ENCODE data around the gene IL10RA. TPM values are rescaled to one million over a fixed set of nuclear protein-coding genes. Genes with fewer than 3 reads are reported as not detected.

IL10RA gene
- total and polyA plus RNA-seq, 3 donors from 2014 or later: 3.6 to 12.8 (median 7.6) TPM

DNA sequence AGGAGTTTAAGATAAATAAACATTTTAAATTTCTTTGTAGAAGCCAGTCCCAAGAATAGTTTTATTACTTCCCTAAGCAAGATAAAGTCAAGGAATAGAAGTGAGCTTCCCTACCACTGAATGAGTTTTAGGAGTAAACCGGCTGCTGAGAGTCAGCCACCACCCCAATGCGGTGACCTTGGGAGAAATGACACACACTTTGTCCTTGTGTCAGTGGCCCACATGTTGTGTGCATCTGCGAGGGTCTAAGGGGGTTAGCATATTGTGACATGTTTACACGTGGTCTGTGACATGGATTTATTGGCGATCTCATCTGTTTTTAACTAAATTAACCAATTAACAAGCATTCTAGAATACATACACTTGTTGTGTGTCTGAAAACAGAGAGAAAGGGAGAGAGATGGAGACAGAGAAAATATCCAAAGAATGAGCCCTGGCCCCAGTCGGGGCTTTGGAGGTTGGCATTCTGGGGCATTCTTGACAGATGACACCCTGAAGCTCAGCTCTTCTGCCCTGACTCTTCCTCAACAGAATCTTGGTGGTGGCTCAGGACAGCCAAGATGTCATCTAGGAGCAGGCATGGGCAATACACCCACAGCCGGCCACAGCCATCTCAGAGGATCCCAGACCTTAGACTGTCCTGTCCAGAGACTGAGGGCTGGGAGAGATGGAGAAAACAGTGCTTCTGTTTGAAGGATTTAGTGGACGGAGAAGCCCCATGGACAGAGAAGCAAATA is 60.9 kb downstream of the IL10RA start:
- TF ChIP-seq, protein P1, sequence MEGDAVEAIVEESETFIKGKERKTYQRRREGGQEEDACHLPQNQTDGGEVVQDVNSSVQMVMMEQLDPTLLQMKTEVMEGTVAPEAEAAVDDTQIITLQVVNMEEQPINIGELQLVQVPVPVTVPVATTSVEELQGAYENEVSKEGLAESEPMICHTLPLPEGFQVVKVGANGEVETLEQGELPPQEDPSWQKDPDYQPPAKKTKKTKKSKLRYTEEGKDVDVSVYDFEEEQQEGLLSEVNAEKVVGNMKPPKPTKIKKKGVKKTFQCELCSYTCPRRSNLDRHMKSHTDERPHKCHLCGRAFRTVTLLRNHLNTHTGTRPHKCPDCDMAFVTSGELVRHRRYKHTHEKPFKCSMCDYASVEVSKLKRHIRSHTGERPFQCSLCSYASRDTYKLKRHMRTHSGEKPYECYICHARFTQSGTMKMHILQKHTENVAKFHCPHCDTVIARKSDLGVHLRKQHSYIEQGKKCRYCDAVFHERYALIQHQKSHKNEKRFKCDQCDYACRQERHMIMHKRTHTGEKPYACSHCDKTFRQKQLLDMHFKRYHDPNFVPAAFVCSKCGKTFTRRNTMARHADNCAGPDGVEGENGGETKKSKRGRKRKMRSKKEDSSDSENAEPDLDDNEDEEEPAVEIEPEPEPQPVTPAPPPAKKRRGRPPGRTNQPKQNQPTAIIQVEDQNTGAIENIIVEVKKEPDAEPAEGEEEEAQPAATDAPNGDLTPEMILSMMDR (IDR thresholded peaks at IDR 0.05): no peak
- TF ChIP-seq POLR2A (IDR thresholded peaks at IDR 0.05): no peak

DNA sequence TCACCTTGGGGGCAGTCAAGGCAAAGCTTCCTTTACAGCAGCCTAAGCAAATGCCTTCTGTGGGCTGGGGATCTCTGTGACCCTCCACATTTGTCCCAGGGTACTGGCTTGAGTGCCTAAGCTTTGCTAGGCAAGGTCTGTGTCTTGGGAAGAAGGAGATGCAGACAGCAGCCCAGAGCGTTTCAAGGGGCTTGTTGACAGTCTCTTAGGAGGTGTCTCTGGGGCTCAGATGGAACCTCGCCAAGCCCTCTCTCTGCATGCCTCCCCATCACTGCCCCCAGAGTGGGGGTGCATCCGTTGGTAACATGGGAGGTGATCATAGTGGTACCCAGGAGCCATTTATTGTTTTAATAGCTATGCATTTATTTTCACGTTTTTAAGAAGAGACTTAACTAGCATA is 61.6 kb downstream of the IL10RA start:
- no peak for DNase-seq
- H3K27ac ChIP-seq: no peak overlapping the region
- H3K27me3 ChIP-seq: no peaks in the 10 kb centered on the region
- intact Hi-C loops (cut with DNase I; ENCODE audit: low total_unique reads): no loop called here
- peaks cover 2% of the 10 kb centered on the region for H3K4me1 ChIP-seq
- H3K9me3 ChIP-seq: no peaks in the 10 kb centered on the region
- H3K36me3 ChIP-seq (ENCODE audit: low read depth, missing control alignments): no peaks in the 10 kb centered on the region
- TF ChIP-seq, protein P1 (IDR thresholded peaks at IDR 0.05): no peak
- no peak for TF ChIP-seq POLR2A (IDR thresholded peaks at IDR 0.05)
- no peak overlapping the region for H3K4me3 ChIP-seq
- 84 to 87% methylated on average over 4 of the region's 4 CpGs for WGBS, 2 donors

More for the DNA sequence above, 60.9 kb downstream of the IL10RA start:
- WGBS, 2 donors: 83 to 91% methylated on average over 8 of the region's 8 CpGs
- no peak overlapping the region for H3K4me3 ChIP-seq
- DNase-seq: no peak
- no peak overlapping the region for H3K27ac ChIP-seq
- H3K9me3 ChIP-seq: no peaks in the 10 kb centered on the region
- no peaks in the 10 kb centered on the region for H3K27me3 ChIP-seq
- H3K36me3 ChIP-seq (ENCODE audit: low read depth, missing control alignments): no peaks in the 10 kb centered on the region
- peaks cover 2% of the 10 kb centered on the region for H3K4me1 ChIP-seq
- intact Hi-C loops (cut with DNase I; ENCODE audit: low total_unique reads): no loop called here

DNA sequence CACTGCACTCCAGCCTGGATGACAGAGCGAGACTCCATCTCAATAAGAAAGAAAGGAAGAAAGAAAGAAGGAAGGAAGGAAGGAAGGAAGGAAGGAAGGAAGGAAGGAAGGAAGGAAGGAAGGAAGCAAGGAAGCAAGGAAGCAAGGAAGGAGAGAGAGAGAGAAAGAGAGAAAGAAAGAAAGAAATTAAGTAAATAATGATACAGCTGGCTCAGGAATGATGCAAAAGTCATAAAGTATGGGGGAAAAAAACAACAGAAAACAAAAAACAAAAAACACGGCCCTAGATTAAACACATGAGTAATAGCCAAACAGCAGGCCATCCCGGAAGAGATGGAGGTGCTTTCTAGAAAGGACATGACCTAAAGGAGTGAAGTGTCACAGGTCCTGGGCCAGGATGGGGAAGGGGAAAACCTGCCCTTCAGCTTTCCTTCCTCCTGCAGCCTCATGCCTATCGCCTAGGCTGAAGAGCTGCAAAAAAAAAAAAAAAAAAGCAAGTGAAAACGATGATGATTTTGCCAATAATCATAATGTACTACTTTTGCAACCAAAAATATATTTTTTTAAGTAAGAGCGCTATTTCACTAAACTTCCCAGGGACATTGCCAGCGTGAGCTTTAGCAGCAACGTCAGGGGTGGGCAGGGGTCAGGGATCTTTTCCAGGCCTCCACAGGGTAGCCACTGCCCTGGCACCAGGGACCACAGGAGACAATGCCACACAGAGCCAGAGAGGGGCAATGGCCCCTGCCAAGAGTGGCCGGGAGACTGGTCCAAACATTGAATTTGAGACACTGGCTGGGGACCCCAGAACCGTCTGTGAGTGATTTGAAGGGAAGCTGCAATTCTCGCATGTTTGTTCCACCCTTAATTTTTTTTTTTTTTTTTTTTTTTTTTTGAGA is 62.5 kb downstream of the IL10RA start:
- no peaks in the 10 kb centered on the region for H3K36me3 ChIP-seq (ENCODE audit: low read depth, missing control alignments)
- WGBS, 2 donors: 77 to 78% methylated on average over 11 of the region's 11 CpGs
- H3K9me3 ChIP-seq: no peaks in the 10 kb centered on the region
- H3K27me3 ChIP-seq: no peaks in the 10 kb centered on the region
- H3K27ac ChIP-seq: no peak overlapping the region
- no peak overlapping the region for H3K4me3 ChIP-seq
- H3K4me1 ChIP-seq: peaks cover 2% of the 10 kb centered on the region
- intact Hi-C loops (cut with DNase I; ENCODE audit: low total_unique reads): no loop called here
- TF ChIP-seq POLR2A (IDR thresholded peaks at IDR 0.05): no peak
- TF ChIP-seq, protein P1 (IDR thresholded peaks at IDR 0.05): no peak
- DNase-seq: no peak

DNA sequence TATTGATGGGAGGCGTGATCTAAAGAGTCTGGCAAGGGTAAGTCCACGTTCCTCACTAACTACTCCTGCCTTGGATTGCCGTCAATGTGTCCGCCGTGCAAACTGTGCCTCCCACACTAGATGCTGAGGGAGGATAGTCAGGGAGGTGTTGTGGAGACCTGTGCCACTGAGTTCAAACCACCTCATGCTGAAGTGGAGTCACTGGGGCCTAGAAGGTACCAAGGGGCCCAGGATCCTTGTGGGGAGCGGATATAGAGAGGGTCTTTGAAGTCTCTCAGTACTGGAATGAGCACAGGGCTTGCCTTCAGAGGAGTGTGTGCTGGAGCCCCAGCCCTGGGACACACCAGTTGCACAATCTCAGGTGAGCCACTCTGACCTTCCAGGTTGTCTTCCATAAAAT is 63.6 kb downstream of the IL10RA start:
- intact Hi-C loops (cut with DNase I; ENCODE audit: low total_unique reads): loop anchor here (10.0 kb wide), 2 partner anchors 105 to 245 kb away; no protein-coding TSS in a partner anchor
- Histone ChIP-seq H3K27me3 (no peaks in the 10 kb centered on the region), H3K4me3 (no peak overlapping the region), H3K27ac (no peak overlapping the region), H3K36me3 (ENCODE audit: low read depth, missing control alignments) (no peaks in the 10 kb centered on the region), H3K9me3 (no peaks in the 10 kb centered on the region), H3K4me1 (peaks cover 2% of the 10 kb centered on the region)
- TF ChIP-seq POLR2A (IDR thresholded peaks at IDR 0.05): no peak
- TF ChIP-seq, protein P1 (IDR thresholded peaks at IDR 0.05): no peak
- 89 to 94% methylated on average over 5 to 6 of the region's 6 CpGs for WGBS, 2 donors
- no peak for DNase-seq
